NCI-H69 (cell line): Measurements from ENCODE around the gene ARMH4.

ENCODE experiments used
- DNase-seq: peaks from one replicate; lab custom pipeline; 2025; lab: John Stamatoyannopoulos, UW

ARMH4 gene

GRCh38 chr14:58054100-58054499 is 97.9 kb downstream of the ARMH4 start:
- no peak for DNase-seq

GRCh38 chr14:58048219-58048618 is 103.8 kb downstream of the ARMH4 start:
- DNase-seq: no peak

GRCh38 chr14:58027904-58028303 is 124.1 kb downstream of the ARMH4 start:
- DNase-seq: no peak

- no peak for DNase-seq
These were observed 125.0 kb downstream of the ARMH4 start for GRCh38 chr14:58026967-58027366.

GRCh38 chr14:58026219-58026618 is 125.8 kb downstream of the ARMH4 start:
- DNase-seq: no peak

GRCh38 chr14:58014778-58015177 is 137.2 kb downstream of the ARMH4 start:
- no peak for DNase-seq

GRCh38 chr14:58002618-58003017 is 149.4 kb downstream of the ARMH4 start:
- DNase-seq: no peak

- DNase-seq: no peak
These were observed 152.0 kb downstream of the ARMH4 start for GRCh38 chr14:57999979-58000378.

- DNase-seq: no peak
These were observed 152.5 kb downstream of the ARMH4 start for GRCh38 chr14:57999471-57999870.

GRCh38 chr14:57998766-57999165 is 153.2 kb downstream of the ARMH4 start:
- DNase-seq: no peak

- DNase-seq: no peak
These were observed 160.7 kb downstream of the ARMH4 start for GRCh38 chr14:57991353-57991752.

- DNase-seq: no peak
These were observed 163.6 kb downstream of the ARMH4 start for GRCh38 chr14:57988445-57988844.

GRCh38 chr14:57987596-57988300 is 164.3 kb downstream of the ARMH4 start:
- no peak for DNase-seq

GRCh38 chr14:57987051-57987450 is 165.0 kb downstream of the ARMH4 start:
- DNase-seq: no peak

- peak; percentile 36 for DNase-seq
These were observed 169.0 kb downstream of the ARMH4 start for GRCh38 chr14:57982804-57983634.

- DNase-seq: no peak
These were observed 170.0 kb downstream of the ARMH4 start for GRCh38 chr14:57981817-57982560.

GRCh38 chr14:57979376-57980048 is 172.5 kb downstream of the ARMH4 start:
- no peak for DNase-seq

GRCh38 chr14:57976701-57977100 is 175.3 kb downstream of the ARMH4 start:
- DNase-seq: no peak

- no peak for DNase-seq
These were observed 177.1 kb downstream of the ARMH4 start for GRCh38 chr14:57974896-57975295.

- no peak for DNase-seq
These were observed 181.4 kb downstream of the ARMH4 start for GRCh38 chr14:57970594-57970993.

- no peak for DNase-seq
These were observed 181.8 kb downstream of the ARMH4 start for GRCh38 chr14:57970175-57970574.

- no peak for DNase-seq
These were observed 188.9 kb downstream of the ARMH4 start for GRCh38 chr14:57963071-57963470.
